IPS-11a (cell line): ENCODE results near the gene ARAF.
"Not testable (repeated sequence)": the region's sequence is repeated elsewhere in the genome, so short reads cannot be mapped to it uniquely, and the experiment has no call there.

ENCODE experiments used
- H3K4me3 ChIP-seq: one replicate; pipeline ENCODE4 v1.5.1; 2013; ENCODE audit warnings: low read depth, low read length, control low read depth

ARAF gene

DNA sequence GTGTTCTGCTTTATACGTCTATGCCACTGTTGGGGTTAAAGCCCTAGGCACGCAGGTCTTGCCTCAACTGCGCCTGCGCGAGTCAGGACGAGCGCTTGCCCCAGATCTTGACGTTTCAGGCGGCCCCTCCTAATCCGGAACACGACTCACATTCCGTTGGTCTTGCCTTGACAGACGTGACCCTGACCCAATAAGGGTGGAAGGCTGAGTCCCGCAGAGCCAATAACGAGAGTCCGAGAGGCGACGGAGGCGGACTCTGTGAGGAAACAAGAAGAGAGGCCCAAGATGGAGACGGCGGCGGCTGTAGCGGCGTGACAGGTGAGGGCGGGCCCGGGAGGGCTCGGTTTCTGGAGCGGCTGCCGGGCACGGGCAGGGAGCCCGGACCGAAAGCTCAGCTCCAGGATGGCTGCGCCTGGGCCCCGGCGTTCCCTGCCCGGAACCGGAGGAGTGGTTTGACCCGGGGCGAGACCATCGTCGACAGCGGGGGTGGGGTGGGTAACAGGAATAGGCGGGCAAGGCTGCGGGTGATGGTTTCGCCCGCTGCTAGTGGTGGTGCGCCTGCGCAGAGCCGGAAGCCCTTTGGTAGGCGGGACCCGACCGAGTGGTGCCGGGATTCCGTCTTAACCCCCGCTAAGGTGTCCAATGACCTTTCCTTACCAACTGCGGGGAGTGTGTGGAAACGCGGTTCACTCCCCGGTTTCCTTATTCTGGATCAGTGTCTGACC is at the start of gene ARAF:
Gene ARAF, plus strand, starts transcription at position 272 of the 725 bp plus-strand sequence. CDS start 1,763 bp downstream, outside the sequence.
- peak within 1 kb of the TSS; percentile 63 for H3K4me3 ChIP-seq

DNA sequence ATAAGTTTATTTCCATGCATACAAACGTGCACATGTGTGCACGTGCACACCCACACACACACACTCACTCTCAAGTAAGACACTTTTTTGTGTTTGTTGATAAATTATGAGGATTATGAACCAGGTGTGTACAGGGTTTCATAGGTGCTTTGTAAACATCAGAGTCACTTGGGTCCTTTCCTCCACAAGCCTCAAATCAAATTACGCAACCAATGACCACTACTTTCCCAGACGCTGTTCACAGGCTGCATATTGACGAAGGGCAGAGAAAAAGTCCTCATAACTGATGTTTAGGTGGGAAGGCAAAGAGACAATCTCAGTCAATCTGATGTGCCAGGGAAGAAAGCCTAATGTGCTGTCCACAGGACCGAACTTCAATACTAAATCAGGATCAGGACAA is 48.6 kb upstream of the ARAF start:
- not testable (repeated sequence) for H3K4me3 ChIP-seq

- H3K4me3 ChIP-seq = peak overlapping the region; percentile 39
Measured at GRCh38 chrX:47513034-47513965, 47.7 kb upstream of the ARAF start.

DNA sequence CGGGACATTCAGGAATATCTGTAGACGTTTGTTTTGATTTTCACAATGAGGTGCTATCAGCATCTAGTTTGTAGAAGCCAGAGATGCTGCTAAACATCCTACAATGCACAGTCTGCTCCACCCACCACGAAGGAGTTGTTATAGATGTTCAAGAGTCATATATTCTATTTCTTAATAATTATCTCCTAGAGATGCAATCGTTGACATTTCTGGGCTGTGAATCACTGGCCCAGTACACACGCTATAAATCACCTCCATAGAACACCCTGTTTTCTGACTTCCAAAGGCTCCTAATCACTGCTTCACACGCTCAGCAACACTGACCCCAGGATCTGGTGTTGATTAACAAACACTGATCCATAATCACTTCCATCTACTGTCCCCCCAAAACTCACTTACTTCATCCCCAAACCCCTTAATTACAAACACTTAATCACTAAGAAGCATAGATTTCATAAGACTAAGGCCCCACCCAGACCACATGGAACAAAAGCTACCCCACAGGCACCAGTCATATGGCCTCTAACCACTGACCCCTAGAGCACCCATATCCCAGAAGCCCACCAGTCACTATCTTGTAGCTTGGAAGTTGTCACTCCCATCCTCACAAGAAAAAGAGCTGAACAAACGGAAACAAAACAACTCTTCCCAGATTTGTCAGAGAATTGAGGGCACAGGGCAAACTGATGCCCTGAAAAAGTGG is 46.3 kb upstream of the ARAF start:
- no peak overlapping the region for H3K4me3 ChIP-seq

GRCh38 chrX:47515941-47516665 is 44.9 kb upstream of the ARAF start:
- no peak overlapping the region for H3K4me3 ChIP-seq

DNA sequence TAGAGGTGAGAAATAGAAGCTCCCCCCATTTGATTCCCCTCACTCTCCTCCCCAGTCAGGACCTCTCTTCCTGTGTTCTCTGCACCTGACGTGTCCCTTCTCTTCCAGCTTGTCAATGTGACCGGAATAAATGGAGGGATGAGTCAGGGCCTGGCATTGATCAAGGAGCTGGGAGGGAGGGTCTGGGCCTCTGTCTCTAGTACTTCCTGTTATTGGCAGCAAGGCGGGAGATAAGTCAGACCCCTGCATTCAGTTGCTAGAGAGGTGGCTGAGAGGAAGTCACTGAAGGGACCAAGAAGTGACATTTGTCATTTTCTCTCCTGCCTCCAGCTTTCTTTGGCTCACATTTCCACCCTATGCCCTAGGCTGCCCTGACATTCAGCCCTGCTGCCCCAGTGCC is 42.9 kb upstream of the ARAF start:
- H3K4me3 ChIP-seq = no peak overlapping the region

DNA sequence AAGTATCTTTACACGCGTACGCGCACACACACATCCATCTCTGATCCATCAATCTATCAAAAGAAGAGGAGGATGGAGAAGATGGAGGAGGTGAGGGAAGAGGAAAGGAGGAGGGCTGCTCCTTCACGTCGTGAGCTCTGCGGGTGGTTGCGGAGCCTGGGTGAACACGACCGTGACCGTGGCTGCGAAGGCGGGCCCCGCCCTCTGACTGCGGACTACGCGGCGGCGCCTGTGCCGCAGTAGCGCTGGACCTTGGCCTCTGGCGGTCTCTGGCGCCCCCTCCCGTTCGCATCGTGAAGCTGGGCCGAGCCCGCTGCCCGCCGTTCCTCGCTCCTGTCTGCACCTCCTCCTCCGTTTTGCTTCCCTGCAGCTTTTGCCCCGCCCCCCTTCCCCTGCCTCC is 37.7 kb upstream of the ARAF start:
- H3K4me3 ChIP-seq = peak overlapping the region; percentile 30

DNA sequence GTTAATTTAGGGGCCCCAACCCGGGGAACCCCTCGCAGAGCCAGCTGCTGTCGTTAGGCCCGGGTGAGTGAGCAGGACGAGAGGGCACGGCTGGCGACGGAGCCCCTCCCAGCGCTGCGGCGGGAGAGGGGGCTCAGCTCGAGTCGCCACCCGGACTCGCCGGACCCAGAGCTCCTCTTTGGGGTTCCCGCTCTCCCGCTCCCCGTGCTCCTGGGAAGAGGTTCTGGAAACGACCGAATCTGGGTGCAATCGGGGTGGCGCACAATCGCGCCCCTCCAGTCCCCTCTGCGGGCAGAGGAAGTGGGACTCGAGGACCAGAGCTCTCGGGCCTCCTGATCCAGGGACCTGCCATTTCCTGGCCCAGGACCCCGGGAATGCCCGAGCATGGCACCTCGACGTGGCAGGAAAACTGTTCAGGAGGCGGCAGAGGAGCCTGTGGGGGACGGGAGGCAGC is 37.3 kb upstream of the ARAF start:
- H3K4me3 ChIP-seq = peak overlapping the region; percentile 8

DNA sequence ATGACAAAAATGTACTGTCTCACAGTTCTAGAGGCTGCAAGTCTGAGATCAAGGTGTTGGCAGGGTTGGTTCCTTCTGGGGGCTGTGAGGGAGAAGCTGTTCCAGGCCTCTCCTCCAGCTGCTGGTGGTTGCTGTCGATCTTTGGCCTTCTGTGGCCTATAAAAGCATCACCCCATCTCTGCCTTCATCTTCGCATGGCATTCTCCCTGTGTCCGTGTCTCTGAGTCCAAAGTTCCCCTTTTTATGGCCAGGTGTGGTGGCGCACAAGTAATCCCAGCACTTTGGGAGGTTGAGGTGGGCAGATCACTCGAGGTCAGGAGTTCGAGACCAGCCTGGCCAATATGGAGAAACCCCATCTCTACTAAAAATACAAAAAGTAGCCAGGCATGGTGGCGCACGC is 31.5 kb upstream of the ARAF start:
- no peak overlapping the region for H3K4me3 ChIP-seq

GRCh38 chrX:47530049-47530448 is 31.0 kb upstream of the ARAF start:
- H3K4me3 ChIP-seq = no peak overlapping the region

GRCh38 chrX:47539860-47540259 is 21.1 kb upstream of the ARAF start:
- no peak overlapping the region for H3K4me3 ChIP-seq

DNA sequence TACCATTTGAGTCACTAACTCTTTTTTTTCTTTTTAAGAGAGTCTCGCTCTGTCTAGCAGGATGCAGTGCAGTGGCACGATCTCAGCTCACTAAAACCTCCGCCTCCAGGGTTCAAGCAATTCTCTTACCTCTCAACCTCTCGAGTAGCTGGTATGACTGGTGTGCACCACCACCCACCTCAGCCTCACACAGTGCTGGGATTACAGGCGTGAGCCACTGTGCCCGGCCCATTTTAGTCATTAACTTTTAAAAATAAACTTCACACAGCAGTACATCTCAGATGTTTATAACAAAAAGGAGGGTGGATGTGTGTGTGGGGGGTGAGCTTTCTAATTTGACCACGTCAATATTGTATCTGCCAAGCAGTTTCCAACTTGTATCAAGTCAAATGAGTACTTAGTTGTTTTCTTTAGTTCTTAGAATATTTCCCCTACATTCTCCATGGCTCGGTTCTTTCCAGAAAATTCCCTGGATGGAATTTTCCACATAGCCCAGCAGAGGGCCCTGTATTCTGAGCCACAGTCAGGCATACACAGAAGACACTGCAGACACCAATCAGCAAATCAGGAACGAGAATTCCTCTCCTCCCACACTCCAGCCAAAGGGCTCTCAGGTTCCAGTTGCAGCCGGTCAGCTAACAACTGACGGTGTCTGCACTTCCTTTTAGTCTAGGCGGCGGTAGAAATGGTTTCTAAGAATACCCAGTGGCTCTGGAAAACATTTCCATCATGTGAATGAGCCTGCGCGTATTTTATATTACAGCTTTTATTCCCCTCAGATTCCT is 20.1 kb upstream of the ARAF start:
- H3K4me3 ChIP-seq = no peak overlapping the region

GRCh38 chrX:47543496-47543895 is 17.5 kb upstream of the ARAF start:
- H3K4me3 ChIP-seq = no peak overlapping the region

DNA sequence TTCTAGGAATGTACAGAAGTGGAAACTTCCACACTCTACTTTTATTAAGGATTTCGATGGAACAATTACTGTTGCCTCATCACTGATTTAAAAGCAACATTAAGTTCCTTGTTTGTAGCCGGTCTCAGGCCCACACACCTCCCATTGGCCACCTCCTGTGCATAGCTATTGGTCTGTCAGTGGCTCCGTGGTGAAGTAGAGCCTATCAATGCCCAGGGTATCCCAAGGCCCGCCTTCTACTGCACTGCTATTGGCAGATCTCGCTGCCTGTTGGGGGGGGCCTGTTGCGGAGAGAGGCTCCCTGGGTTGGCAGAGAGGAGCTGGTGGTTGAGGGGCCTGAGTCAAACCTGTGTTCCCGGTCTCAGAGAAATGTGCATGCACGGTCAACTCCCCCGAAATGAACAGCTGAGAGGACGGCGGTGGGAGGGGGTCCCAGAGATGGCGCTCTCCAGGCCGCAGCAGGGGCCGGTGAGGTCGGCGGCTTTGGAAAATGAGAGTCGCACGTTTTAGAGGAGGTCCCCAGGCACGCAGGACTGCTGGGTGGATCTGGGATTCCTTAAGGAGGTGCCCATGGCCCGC is 4.9 kb upstream of the ARAF start:
- H3K4me3 ChIP-seq = peak overlapping the region; percentile 30

- H3K4me3 ChIP-seq = no peak overlapping the region
Measured at GRCh38 chrX:47558436-47558835, 2.6 kb upstream of the ARAF start.

- H3K4me3 ChIP-seq = peak overlapping the region; percentile 30
Measured at GRCh38 chrX:47560179-47560933, 649 bp upstream of the ARAF start.

GRCh38 chrX:47561659-47562151 is 700 bp downstream of the ARAF start:
- H3K4me3 ChIP-seq = peak overlapping the region; percentile 63

DNA sequence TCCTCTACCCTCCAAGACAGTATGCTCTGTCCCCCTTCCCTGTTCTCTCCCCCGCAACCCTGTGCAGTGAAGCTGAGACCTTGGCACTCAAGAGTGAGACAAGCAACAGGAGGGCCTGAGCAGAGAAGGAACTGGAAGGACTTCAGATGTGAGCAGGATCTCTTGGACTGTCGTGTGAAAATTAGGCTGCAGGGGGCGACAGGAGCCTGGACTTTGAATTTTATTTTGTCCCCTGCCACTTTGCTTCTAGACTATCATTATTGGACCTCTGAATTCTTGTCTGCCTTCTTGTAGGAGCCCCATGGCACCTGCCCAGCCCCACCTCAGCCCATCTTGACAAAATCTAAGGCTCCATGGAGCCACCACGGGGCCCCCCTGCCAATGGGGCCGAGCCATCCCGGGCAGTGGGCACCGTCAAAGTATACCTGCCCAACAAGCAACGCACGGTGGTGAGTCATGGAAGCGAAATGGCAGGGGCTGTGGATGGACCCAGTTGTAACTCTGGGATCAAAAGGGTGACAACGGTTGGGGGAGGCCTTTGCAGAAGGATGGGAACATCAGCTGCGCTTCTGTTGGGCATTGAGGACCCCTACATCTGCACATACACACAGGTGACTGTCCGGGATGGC is 1.7 kb downstream of the ARAF start:
- H3K4me3 ChIP-seq = no peak overlapping the region
